HG02759 (cell line): ENCODE measurements around the gene COX10.
A peak's percentile ranks its signal among the peaks of the same experiment; 100 is the strongest.
"Not testable (repeated sequence)": the region's sequence is repeated elsewhere in the genome, so short reads cannot be mapped to it uniquely, and the experiment has no call there.

ENCODE experiments used
- ATAC-seq: cut with Tn5 transposase; IDR thresholded peaks from one replicate; pipeline ENCODE4 v1.9.1; 2021; ENCODE audit warnings: mild to moderate bottlenecking, moderate library complexity; ENCODE audit not compliant: unreplicated experiment

The COX10 gene

GRCh38 chr17:14069251-14070021, at the start of gene COX10:
COX10 (plus strand) TSS chr17:14069504; CDS start chr17:14069606, 102 bp downstream.
- peak; percentile 100 for ATAC-seq

GRCh38 chr17:14021651-14022294, 47.5 kb upstream of the COX10 start:
- ATAC-seq, result not testable (repeated sequence)

GRCh38 chr17:14029755-14030154, 39.5 kb upstream of the COX10 start:
- ATAC-seq, result not testable (repeated sequence)

DNA sequence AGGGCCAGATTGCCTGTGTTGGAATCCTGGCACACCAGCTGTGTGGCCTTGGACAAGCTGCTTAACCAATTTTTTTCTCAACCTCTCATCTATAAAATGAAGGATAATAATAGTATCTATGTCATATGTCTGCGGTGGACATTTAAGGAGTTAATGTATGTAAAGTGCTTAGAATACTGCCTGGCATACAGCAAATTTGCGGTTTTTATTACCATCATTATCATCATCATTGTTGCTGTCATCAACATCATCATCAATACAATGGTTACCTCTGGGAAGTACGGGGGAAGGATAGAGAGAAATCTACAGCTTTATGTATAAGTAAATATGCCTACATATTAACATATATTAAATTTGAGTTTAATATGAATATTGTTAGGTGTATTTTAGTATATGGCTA, 37.1 kb upstream of the COX10 start:
- no peak for ATAC-seq

- no peak for ATAC-seq
These were observed 36.1 kb upstream of the COX10 start for GRCh38 chr17:14033166-14033565.

- no peak for ATAC-seq
These were observed 31.9 kb upstream of the COX10 start for GRCh38 chr17:14037453-14037852.

DNA sequence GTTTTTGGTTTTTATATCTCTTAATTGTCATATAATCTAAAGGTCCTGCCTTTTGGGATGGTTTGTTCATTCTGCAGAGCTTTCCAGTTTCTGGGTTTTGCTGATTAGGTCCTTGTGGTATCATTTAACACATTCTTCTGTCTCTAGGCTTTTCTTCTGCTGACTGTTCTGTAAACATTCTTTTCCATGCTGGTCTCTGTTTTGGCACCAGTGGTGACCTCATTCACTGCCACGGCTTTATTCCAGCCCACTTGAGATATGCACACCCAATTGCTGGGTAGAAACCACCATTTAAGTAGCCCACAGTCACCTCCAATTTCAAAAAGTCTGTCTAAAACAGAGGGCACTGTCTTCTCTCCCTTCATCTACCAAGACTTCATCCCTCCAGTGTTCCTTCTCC, 31.1 kb upstream of the COX10 start:
- no peak for ATAC-seq

DNA sequence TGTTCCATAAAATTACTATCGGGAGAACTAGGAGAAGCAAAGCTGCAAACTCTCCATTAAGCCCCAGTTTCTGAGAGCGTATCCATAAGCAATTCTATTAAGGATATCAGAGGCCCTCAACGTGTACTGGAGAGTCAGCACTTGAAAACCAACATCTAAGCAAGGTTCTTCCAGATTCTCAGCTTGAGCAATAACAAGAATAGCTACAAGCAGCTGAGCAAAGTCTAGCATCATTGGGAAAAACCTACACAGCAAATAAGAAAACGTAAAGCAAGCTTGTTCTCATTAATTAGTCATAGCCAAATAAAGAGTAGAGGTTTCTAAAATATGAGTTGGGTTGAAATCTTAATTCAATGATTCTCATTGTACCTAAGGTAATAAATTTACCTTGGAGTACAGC, 26.9 kb upstream of the COX10 start:
- peak; percentile 52 for ATAC-seq

GRCh38 chr17:14044702-14045101, 24.6 kb upstream of the COX10 start:
- ATAC-seq, result no peak

GRCh38 chr17:14046978-14047377, 22.3 kb upstream of the COX10 start:
- ATAC-seq, result no peak

DNA sequence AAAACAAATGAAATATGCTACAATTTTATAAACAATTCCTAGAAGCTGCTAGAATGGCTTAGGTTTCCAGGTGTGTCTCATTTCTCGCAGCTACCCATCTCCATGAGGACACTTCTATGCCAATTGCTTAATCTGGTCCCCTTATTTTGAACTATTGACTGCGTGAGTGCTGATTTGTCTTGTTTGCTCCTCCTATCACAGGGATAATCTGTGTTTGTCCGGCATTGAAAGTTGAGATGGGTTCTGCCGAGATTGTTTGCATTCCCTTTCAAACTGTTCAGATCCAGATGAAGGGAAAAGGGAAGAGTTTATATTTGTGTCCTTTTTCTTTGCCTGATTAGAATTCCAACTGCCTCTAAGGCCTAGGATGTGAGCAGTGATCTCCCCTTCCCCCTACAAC, 21.7 kb upstream of the COX10 start:
- no peak for ATAC-seq

DNA sequence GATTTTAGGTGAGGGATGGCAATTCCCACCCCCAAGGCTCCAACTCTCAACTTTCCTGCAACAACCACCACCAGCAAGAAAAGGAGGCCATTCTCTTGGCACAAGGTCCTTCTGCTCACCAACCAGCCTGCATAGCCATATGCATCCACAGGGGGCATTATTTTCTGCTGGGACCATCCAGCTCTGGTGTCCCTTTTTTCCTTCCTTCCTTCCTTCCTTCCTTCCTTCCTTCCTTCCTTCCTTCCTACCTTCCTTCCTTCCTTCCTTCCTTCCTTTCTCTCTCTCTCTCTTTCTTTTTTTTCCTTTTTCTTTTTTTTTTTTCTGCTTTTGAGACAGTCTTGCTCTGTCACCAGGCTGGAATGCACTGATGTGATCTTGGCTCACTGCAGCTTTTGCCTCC, 21.1 kb upstream of the COX10 start:
- no peak for ATAC-seq

- no peak for ATAC-seq
These were observed 18.7 kb upstream of the COX10 start for GRCh38 chr17:14050616-14051015.

DNA sequence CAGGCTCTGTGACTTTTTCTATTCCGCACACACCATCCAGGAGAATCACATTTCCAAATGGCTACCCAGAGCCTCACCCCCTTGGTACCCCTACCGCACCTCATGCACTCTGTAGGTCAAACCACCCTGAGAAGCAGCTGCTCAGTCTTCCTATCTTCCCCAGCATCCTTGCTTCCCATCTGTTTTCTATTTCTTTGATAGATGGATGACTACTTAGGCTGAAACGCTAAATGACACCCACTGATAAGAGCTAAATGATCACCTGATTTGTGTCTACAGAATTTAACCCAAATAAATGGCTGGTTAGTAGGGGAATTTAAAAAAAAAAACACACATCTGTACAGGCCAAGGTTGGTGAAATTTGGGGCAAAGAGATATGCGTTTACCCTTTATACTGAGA, 17.6 kb upstream of the COX10 start:
- no peak for ATAC-seq

- no peak for ATAC-seq
These were observed 16.3 kb upstream of the COX10 start for GRCh38 chr17:14052886-14053615.

- no peak for ATAC-seq
These were observed 11.7 kb upstream of the COX10 start for GRCh38 chr17:14057591-14057990.

DNA sequence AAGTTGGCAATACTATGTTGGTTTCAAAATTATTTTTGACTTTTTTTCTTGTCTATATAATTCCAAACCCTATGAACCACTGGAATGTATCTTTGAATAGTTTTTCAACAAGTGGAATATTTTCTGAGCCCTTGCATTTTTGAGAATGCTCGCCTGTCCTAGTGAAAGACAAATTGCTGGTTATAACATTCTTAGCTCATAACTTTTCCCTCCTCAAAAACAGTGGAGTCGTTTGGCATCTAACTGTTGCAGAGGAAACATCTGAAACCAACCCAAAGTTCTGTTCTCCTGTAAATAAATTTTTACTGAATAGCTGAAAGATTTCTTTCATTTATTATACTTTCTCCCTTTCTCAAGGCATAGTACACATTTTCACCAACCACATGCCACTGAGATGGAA, 11.3 kb upstream of the COX10 start:
- ATAC-seq, result no peak

DNA sequence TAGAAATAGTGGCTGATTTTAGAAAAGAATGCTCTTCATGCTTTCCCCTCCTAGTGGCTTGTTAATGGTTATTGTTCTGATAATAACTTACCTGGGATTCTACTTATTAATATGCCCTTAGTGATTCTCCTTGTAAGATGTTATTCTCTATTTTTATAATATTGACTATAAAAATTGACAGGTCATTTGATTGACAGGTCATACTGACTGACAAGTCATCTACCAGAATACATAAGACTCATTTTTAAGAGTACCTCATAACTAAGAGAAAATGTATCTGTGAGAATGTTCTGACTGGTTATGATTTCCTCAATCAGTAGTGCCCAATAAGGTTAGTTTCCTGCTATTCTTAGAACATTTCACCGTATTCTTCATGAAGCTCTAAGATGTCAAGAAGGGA, 8.6 kb upstream of the COX10 start:
- ATAC-seq, result no peak

GRCh38 chr17:14061666-14062560, 7.4 kb upstream of the COX10 start:
- no peak for ATAC-seq

GRCh38 chr17:14067347-14067746, 2.0 kb upstream of the COX10 start:
- no peak for ATAC-seq
